CD14-positive monocyte (primary cell): ENCODE results near the gene QSOX1. TPM values are rescaled to one million over a fixed set of nuclear protein-coding genes. Genes with fewer than 3 reads are reported as not detected.
A peak's percentile ranks its signal among the peaks of the same experiment; 100 is the strongest.

ENCODE experiments used
- DNase-seq, 3 donors: peaks; one replicate each; pipeline ENCODE4 v3.0.0-alpha.2; 2011 to 2022
- H2AFZ ChIP-seq: 2 replicates; pipeline ENCODE4 v1.6.0; 2012; ENCODE audit warnings: mild to moderate bottlenecking, low read depth, low read length, inconsistent platforms; ENCODE audit not compliant: insufficient read depth, poor library complexity, severe bottlenecking
- H3K27ac ChIP-seq, 2 donors: 1 replicate in 1 of 2; 2 replicates in 1 of 2; pipeline ENCODE4 v1.5.1; 2012 to 2013; ENCODE audit warnings: low read length in 2 of 2, control low read depth in 1 of 2, inconsistent platforms in 1 of 2, low read depth in 1 of 2, mild to moderate bottlenecking in 1 of 2
- H3K27me3 ChIP-seq, 2 donors: one replicate each; pipeline versions ENCODE4 v1.6.0 to v1.6.1; 2011 to 2013; ENCODE audit warnings: low read length in 2 of 2; ENCODE audit not compliant: control insufficient read depth in 2 of 2, insufficient read depth in 2 of 2
- H3K36me3 ChIP-seq, 2 donors: replicated peaks in 1 of 2; 1 replicate in 1 of 2; 2 replicates in 1 of 2; pipeline versions ENCODE4 v1.5.1 to v1.6.1; 2012 to 2013; ENCODE audit warnings: low read length in 2 of 2, control low read depth in 1 of 2, inconsistent platforms in 1 of 2, mild to moderate bottlenecking in 1 of 2; ENCODE audit not compliant: insufficient read depth in 2 of 2, control insufficient read depth in 1 of 2
- H3K4me1 ChIP-seq, 2 donors: 1 replicate in 1 of 2; 2 replicates in 1 of 2; pipeline versions ENCODE4 v1.5.1 to v1.6.1; 2012 to 2013; ENCODE audit warnings: low read length in 2 of 2, control low read depth in 1 of 2, inconsistent platforms in 1 of 2, mild to moderate bottlenecking in 1 of 2, moderate library complexity in 1 of 2; ENCODE audit not compliant: insufficient read depth in 2 of 2, control insufficient read depth in 1 of 2
- H3K4me2 ChIP-seq: replicated peaks from 2 replicates; pipeline ENCODE3; 2012; ENCODE audit warnings: low read length, moderate library complexity, mild to moderate bottlenecking; ENCODE audit not compliant: poor library complexity, severe bottlenecking; ENCODE audit errors: extremely low read depth
- H3K4me3 ChIP-seq, 3 experiments: fragments of 200-600 bp in 1 of 3; sonication (generic) in 1 of 3; replicated peaks in 1 of 3; 1 replicate in 2 of 3; 2 replicates in 1 of 3; pipeline ENCODE4 v1.5.1; 2011 to 2013; ENCODE audit warnings: low read length in 3 of 3, mild to moderate bottlenecking in 3 of 3, control low read depth in 2 of 3, low read depth in 2 of 3, inconsistent platforms in 1 of 3, moderate library complexity in 1 of 3
- H3K79me2 ChIP-seq: 2 replicates; pipeline ENCODE4 v1.6.0; 2012; ENCODE audit warnings: mild to moderate bottlenecking, control low read depth, inconsistent platforms, low read length, moderate library complexity; ENCODE audit not compliant: insufficient read depth
- H3K9ac ChIP-seq: 2 replicates; pipeline ENCODE4 v1.6.0; 2017; ENCODE audit warnings: low read length, mild to moderate bottlenecking; ENCODE audit not compliant: insufficient read depth, poor library complexity, severe bottlenecking
- H3K9me3 ChIP-seq, 2 donors: replicated peaks in 1 of 2; 1 replicate in 1 of 2; 2 replicates in 1 of 2; pipeline versions ENCODE4 v1.5.1 to v1.6.1; 2012 to 2013; ENCODE audit warnings: low read length in 2 of 2, control low read depth in 1 of 2; ENCODE audit not compliant: control insufficient read depth in 1 of 2, insufficient read depth in 1 of 2
- H4K20me1 ChIP-seq: 2 replicates; pipeline ENCODE4 v1.6.0; 2012; ENCODE audit warnings: mild to moderate bottlenecking, low read length, control low read depth, moderate library complexity; ENCODE audit not compliant: insufficient read depth
- H3K27ac Mint-ChIP-seq, 7 donors: one replicate each; pipeline ENCODE4 v1.8.0; 2020; ENCODE audit warnings: mild to moderate bottlenecking in 7 of 7, mixed read lengths in 7 of 7, moderate library complexity in 6 of 7, inconsistent platforms in 2 of 7
- H3K27me3 Mint-ChIP-seq, 3 donors: one replicate each; pipeline ENCODE4 v1.8.0; 2021 to 2022; ENCODE audit warnings: low read depth in 3 of 3, mild to moderate bottlenecking in 3 of 3, mixed read lengths in 3 of 3, moderate library complexity in 3 of 3, inconsistent platforms in 1 of 3
- H3K36me3 Mint-ChIP-seq, 2 donors: one replicate each; pipeline ENCODE4 v1.8.0; 2020; ENCODE audit warnings: mixed read lengths in 2 of 2, inconsistent platforms in 1 of 2, mild to moderate bottlenecking in 1 of 2
- H3K4me1 Mint-ChIP-seq: one replicate; pipeline ENCODE4 v1.8.0; 2020; ENCODE audit warnings: mild to moderate bottlenecking, mixed read lengths
- H3K4me3 Mint-ChIP-seq, 2 donors: one replicate each; pipeline ENCODE4 v1.8.0; 2020; ENCODE audit warnings: mild to moderate bottlenecking in 2 of 2, mixed read lengths in 2 of 2, moderate library complexity in 1 of 2
- H3K9me3 Mint-ChIP-seq, 7 donors: one replicate each; pipeline ENCODE4 v1.8.0; 2020 to 2022; ENCODE audit warnings: mixed read lengths in 7 of 7, mild to moderate bottlenecking in 6 of 7, moderate library complexity in 6 of 7, inconsistent platforms in 2 of 7
- CTCF ChIP-seq: fragments of 200-600 bp; IDR thresholded peaks from one replicate; pipeline ENCODE4 v1.8.0; 2022; ENCODE audit warnings: antibody characterized with exemption, mild to moderate bottlenecking
- WGBS: methylation state at CpG from one replicate; pipeline ENCODE4 v1.1.5; 2013; ENCODE audit warnings: missing lambda C conversion rate; ENCODE audit not compliant: insufficient coverage; 5-methylcytosine and 5-hydroxymethylcytosine counted together
- intact Hi-C, 2 donors: fragments of 100-400 bp; cut with micrococcal nuclease; formaldehyde crosslinking; loops; one replicate each; pipeline versions ENCODE4 v1.15.0 to v1.15.1; 2023
- polyA plus RNA-seq, 3 donors: library from polyadenylated mRNA; depleted of rRNA in 1 of 3; unstranded in 2 of 3; stranded (reverse) in 1 of 3; fragments of 300-500 nt in 2 of 3; fragments of >200 nt in 1 of 3; fragmentation: Illumina TruSeq in 2 of 3; gene quantifications; 1 replicate in 2 of 3; 2 replicates in 1 of 3; pipeline ENCODE4 v1.2.3, GENCODE V29; 2012 to 2021

Gene QSOX1
- polyA plus RNA-seq, 3 donors, result 34.5 to 86.5 (median 35.8) TPM

DNA sequence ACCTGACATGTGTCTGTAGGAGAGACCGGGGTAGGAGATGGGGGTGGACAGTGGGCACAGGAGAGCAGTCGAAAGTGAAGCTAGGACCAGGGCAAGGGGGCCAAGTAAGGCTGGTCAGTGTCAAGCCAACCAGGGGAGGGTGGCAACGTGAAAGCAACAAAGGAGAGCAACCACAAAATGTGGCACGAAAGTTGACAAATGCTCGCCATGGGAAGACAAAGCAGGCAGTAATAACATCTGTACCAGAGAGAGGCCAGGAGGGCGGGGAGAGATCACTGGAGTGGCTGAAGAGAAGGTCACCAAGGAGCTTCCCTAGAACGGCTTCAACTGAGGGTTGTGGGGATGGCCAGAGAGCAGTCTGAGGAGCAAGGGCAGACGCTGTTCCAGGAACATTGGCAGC lies 17.0 kb downstream of the QSOX1 start:
- intact Hi-C loops, result loop anchor here (5.0 kb wide), 1 partner anchor 54 kb away; no protein-coding TSS in a partner anchor

DNA sequence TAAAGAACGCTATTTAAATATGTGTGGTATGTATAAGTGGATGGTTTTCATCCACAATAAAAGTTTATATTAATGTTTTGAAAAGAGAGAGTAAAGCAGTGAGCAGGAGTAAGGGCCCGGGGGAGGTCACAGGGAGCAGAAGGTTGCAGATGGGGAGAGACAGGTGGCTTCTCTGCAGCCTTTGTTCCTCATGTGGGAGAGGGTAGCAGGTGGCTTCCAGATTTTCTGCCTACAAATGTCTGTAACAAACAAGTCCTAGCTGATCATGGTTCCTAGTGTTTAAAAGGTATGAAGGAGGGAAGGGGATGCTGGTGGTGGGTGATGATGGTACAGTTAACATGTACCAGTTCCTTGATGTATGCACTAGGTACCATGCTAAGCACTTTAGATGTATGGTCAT lies 18.8 kb downstream of the QSOX1 start:
- H4K20me1 ChIP-seq, result peaks cover 68% of the 10 kb centered on the region
- H3K9me3 Mint-ChIP-seq, result no peaks in the 10 kb centered on the region
- no peaks in the 10 kb centered on the region for H3K9me3 ChIP-seq
- peaks cover 20% of the 10 kb centered on the region for H3K79me2 ChIP-seq
- no peak overlapping the region for H3K4me2 ChIP-seq
- 100% methylated on average over 1 of the region's 2 CpGs for WGBS
- H3K36me3 ChIP-seq, result peaks cover 60 to 91% of the 10 kb centered on the region in 2 donors
- H3K27ac ChIP-seq, result no peak overlapping the region
- H2AFZ ChIP-seq, result no peak overlapping the region
- H3K27me3 ChIP-seq, result no peaks in the 10 kb centered on the region
- intact Hi-C loops, result loop anchor here (5.0 kb wide), 1 partner anchor 56 kb away; no protein-coding TSS in a partner anchor
- no peak overlapping the region for H3K4me3 ChIP-seq
- H3K4me1 Mint-ChIP-seq, result no peaks in the 10 kb centered on the region
- H3K9ac ChIP-seq, result no peak overlapping the region
- H3K27ac Mint-ChIP-seq, result peak overlapping the region in 2 of 7 donors; percentile 1 to 5
- no peak overlapping the region for H3K4me3 Mint-ChIP-seq
- no peak for TF ChIP-seq CTCF
- H3K36me3 Mint-ChIP-seq, result peaks cover 72 to 86% of the 10 kb centered on the region in 2 donors
- peaks cover 0 to 2% (median 0%) of the 10 kb centered on the region in 3 donors for H3K27me3 Mint-ChIP-seq
- no peaks in the 10 kb centered on the region for H3K4me1 ChIP-seq
- DNase-seq, result no peak

More for the DNA sequence above, 17.0 kb downstream of the QSOX1 start:
- Mint-ChIP-seq H3K27ac (peak overlapping the region in 6 of 7 donors; percentile 0 to 68 (median 36)), H3K9me3 (no peaks in the 10 kb centered on the region), H3K36me3 (peaks cover 77 to 82% of the 10 kb centered on the region in 2 donors), H3K27me3 (peaks cover 0 to 2% (median 0%) of the 10 kb centered on the region in 3 donors), H3K4me1 (no peaks in the 10 kb centered on the region), H3K4me3 (no peak overlapping the region)
- H3K9ac ChIP-seq, result no peak overlapping the region
- no peaks in the 10 kb centered on the region for H3K4me1 ChIP-seq
- peaks cover 38% of the 10 kb centered on the region for H3K79me2 ChIP-seq
- H3K9me3 ChIP-seq, result no peaks in the 10 kb centered on the region
- H2AFZ ChIP-seq, result no peak overlapping the region
- TF ChIP-seq CTCF, result no peak
- peaks cover 68 to 92% of the 10 kb centered on the region in 2 donors for H3K36me3 ChIP-seq
- H3K4me3 ChIP-seq, result no peak overlapping the region
- H4K20me1 ChIP-seq, result peaks cover 82% of the 10 kb centered on the region
- H3K4me2 ChIP-seq, result no peak overlapping the region
- no peak for DNase-seq
- WGBS, result 92% methylated on average over 7 of the region's 8 CpGs
- H3K27ac ChIP-seq, result peak overlapping the region in 1 of 2 donors; percentile 8
- H3K27me3 ChIP-seq, result no peaks in the 10 kb centered on the region
